A673 (cell line): ENCODE measurements around the gene KCNJ8.

Experiments
- CTCF ChIP-seq: fragments of 300-800, 200-600 bp; sonication (generic); conservative IDR thresholded peaks from 2 replicates; pipeline ENCODE4 v1.5.1; 2017; ENCODE audit warnings: low read depth, mild to moderate bottlenecking, antibody characterized with exemption, low read length, moderate library complexity, mixed read lengths
- EZH2 ChIP-seq: fragments of 200-600 bp; sonication (generic); IDR thresholded peaks from 2 replicates; pipeline ENCODE4 v1.6.1; 2017; ENCODE audit warnings: borderline replicate concordance, low read depth, mild to moderate bottlenecking, mixed read lengths, antibody characterized with exemption, low read length; ENCODE audit not compliant: poor library complexity, severe bottlenecking

GRCh38 chr12:21769307-21769706 is 5.2 kb downstream of the KCNJ8 start:
- no peak for TF ChIP-seq CTCF
- TF ChIP-seq EZH2, result no peak
